Measurements from ENCODE around the gene TMEM240. TPM values are rescaled to one million over a fixed set of nuclear protein-coding genes. Genes with fewer than 3 reads are reported as not detected.
"Not testable (repeated sequence)": the region's sequence is repeated elsewhere in the genome, so short reads cannot be mapped to it uniquely, and the experiment has no call there.

Gene TMEM240
- polyA plus RNA-seq, 1 donor from 2014 or later, result not detected

- not testable (repeated sequence) for H3K27me3 Mint-ChIP-seq, H3K27ac Mint-ChIP-seq, H3K4me1 Mint-ChIP-seq, H3K36me3 Mint-ChIP-seq, H3K9me3 Mint-ChIP-seq, H3K4me3 Mint-ChIP-seq
Measured at GRCh38 chr1:1484976-1485750, 55.3 kb downstream of the TMEM240 start.

Other genes with a start within 250 kb of the TMEM240 start
- gene ACAP3, start 232.7 kb downstream of the TMEM240 start, polyA plus RNA-seq, result 10.5 TPM
- 21.0 TPM for gene PUSL1, start 232.0 kb downstream of the TMEM240 start, polyA plus RNA-seq
- 65.8 TPM for gene INTS11, start 216.0 kb downstream of the TMEM240 start, polyA plus RNA-seq
- gene CPTP, start 215.8 kb downstream of the TMEM240 start, polyA plus RNA-seq, result 31.7 TPM
- 5.5 TPM for gene TAS1R3, start 209.3 kb downstream of the TMEM240 start, polyA plus RNA-seq
- gene DVL1, start 191.2 kb downstream of the TMEM240 start, polyA plus RNA-seq, result 1.0 TPM
- not detected for gene MXRA8, start 182.1 kb downstream of the TMEM240 start, polyA plus RNA-seq
- gene AURKAIP1, start 165.4 kb downstream of the TMEM240 start, polyA plus RNA-seq, result 177 TPM
- 39.8 TPM for gene CCNL2, start 141.3 kb downstream of the TMEM240 start, polyA plus RNA-seq
- gene MRPL20, start 133.3 kb downstream of the TMEM240 start, polyA plus RNA-seq, result 144 TPM
- gene ANKRD65, start 119.3 kb downstream of the TMEM240 start, polyA plus RNA-seq, result not detected
- not detected for gene VWA1, start 104.9 kb downstream of the TMEM240 start, polyA plus RNA-seq
- 6.2 TPM for gene ATAD3C, start 90.9 kb downstream of the TMEM240 start, polyA plus RNA-seq
- gene ATAD3B, start 68.9 kb downstream of the TMEM240 start, polyA plus RNA-seq, result 10.8 TPM
- gene ATAD3A, start 28.5 kb downstream of the TMEM240 start, polyA plus RNA-seq, result 12.8 TPM
- 176 TPM for gene SSU72, start 34.2 kb upstream of the TMEM240 start, polyA plus RNA-seq
- not detected for gene FNDC10, start 59.5 kb upstream of the TMEM240 start, polyA plus RNA-seq
- 22.4 TPM for gene MIB2, start 74.9 kb upstream of the TMEM240 start, polyA plus RNA-seq
- gene MMP23B, start 91.5 kb upstream of the TMEM240 start, polyA plus RNA-seq, result 0.93 TPM
- 19.9 TPM for gene CDK11B, start 118.4 kb upstream of the TMEM240 start, polyA plus RNA-seq
- gene SLC35E2B, start 152.2 kb upstream of the TMEM240 start, polyA plus RNA-seq, result 41.0 TPM
- gene CDK11A, start 183.7 kb upstream of the TMEM240 start, polyA plus RNA-seq, result 20.7 TPM
- 55.6 TPM for gene NADK, start 237.8 kb upstream of the TMEM240 start, polyA plus RNA-seq

All from IgD-negative memory B cell (primary cell).